HG02938 (cell line): Measurements from ENCODE around the gene SUMO4.

ENCODE experiments used
- ATAC-seq: cut with Tn5 transposase; IDR thresholded peaks from one replicate; pipeline ENCODE4 v1.9.1; 2021; ENCODE audit warnings: mild to moderate bottlenecking, moderate library complexity; ENCODE audit not compliant: unreplicated experiment

The SUMO4 gene

DNA sequence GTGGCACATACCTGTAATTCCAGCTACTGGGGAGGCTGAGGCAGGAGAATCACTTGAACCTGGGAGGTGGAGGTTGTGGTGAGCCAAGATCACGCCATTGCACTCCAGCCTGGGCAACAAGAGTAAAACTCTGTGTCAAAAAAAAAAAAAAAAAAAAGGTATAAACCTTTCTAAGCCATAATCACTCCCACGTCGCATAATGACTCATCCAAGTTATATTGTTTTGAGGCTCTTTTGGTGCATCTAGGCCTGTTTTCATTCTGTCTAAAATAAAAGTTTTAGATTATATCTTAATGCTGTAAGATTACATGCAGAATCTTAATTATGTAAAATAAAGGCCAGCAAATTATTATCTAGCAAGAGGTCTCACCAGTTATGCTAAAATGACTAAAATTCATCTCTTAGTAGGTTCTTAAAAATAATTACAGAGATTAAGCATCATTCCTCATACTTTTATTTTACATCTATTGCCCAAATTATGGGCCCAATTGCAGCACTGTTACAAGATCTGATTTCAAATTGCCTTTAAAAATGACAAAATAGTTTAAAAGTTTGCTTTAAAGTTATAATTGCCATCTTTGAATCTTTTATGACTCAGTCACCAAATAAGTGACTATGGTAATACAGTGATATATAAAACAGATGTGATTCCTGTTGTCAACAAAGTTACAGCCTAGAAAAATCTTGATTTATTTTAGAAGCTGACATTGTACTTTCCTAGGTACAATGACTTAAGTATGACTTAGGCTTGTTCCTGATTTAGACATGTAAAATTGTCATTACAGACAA is 10.4 kb upstream of the SUMO4 start:
- no peak for ATAC-seq

DNA sequence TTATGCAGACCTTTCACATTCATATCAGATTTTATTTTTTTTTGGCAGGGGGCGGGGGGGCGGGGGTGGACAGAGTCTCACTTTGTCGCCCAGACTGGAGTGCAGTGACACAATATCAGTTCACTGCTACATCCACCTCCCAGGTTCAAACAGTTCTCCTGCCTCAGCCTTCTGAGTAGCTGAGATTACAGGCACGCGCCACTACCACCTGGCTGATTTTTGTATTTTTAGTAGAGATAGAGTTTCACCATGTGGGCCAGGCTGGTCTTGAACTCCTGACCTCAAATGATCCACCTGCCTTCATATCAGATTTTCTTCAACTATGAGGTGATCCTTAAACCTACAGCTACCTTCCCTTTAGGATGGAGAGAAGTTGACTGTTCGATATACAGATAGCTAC is 8.0 kb upstream of the SUMO4 start:
- ATAC-seq: no peak

DNA sequence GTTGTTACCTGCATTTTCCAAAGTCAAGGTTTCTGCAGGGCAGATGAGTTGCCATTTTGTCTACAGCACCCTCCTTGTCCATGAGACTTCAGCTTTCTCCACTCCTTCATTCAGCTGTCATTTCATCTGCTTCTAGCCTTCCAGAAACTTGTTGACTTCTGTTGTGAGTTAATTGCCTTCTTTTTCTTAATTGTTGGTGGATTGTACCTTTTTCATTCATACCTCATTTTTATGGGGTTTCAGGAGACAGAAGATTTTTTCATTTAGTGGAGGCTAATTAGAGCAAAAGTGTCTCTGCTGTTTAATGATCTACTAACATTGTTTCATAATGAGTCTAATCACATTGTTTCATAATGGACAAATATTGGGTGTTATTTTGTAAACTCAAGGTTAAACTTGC is 7.5 kb upstream of the SUMO4 start:
- no peak for ATAC-seq

DNA sequence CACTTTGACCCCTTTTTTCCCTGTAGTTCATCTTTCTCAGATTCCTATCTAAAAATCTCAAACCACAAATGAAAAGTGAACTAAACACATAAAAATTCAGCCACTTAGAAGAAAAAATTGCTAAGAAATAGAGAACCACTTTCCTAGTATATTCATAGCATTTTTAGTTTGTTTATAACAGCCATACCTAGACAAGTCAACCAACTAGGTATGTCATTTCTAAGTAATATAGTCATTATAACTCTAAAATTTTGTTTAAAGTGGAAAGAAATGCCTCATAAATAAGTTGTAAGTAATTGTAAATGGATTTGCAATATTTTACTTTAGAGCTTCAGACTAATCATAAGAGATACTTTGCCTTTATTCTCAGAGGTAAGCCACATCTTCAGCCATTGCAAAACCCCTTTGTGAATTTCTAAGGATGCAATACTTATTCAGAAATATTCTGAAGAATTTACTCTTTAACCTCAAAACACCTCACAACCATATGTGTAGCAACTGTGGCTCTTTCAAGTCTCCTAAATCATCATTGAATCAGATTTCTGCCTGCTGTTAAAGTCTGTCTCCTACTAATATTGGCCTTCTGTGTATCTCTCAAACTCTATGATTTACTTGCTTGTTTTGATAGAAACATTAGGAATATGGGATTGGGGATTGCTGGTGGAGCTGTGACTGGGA is 6.9 kb upstream of the SUMO4 start:
- no peak for ATAC-seq

DNA sequence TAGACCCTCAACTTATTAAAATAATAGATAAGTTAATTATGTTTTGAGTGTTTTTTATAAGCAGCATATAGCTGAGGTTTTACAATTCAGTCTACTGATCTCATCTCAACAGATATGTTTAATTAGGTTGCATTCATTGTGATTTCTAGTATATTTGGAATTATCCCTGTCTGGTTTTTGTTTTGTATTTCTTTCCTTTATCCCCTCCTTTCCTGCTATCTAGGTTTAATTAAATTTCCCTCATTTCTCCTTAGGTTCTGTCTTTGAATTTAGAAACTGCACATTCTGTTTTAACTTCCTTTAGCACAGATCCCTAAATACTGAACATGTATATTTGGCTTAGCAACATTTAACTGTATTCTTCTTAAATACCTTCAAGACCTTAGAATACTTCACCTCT is 4.9 kb upstream of the SUMO4 start:
- no peak for ATAC-seq

DNA sequence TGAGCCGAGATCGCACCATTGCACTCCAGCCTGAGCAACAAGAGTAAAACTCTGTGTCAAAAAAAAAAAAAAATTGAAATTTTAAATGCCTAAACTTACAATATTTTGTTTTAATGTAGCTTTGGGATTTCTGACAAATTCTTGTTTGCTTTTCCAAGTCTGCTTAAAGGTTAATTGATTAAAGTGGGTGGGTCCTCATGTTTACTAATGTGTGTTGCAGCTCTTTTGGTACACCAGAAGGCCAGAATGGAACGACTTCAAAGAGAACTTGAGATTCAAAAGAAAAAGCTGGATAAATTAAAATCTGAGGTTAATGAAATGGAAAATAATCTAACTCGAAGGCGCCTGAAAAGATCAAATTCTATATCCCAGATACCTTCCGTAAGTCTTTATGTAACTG is 2.7 kb upstream of the SUMO4 start:
- no peak for ATAC-seq

DNA sequence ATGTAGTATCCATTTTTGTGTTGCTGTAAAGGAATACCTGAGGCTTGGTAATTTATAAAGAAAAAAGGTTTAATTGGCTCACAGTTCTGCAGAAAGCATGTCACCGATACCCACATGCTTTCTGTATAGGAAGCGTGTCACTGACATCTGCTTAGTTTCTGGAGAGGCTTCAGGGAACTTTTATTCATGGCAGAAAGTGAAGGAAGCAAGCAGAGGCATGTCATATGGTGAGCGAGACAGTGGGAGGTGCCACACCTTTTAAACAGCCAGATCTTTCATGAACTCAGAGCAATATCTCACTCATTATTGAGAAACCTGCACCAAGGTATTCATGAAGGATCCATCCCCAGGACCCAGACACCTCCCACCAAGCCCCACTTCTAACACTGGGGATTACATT is 3.5 kb downstream of the SUMO4 start:
- ATAC-seq: no peak

DNA sequence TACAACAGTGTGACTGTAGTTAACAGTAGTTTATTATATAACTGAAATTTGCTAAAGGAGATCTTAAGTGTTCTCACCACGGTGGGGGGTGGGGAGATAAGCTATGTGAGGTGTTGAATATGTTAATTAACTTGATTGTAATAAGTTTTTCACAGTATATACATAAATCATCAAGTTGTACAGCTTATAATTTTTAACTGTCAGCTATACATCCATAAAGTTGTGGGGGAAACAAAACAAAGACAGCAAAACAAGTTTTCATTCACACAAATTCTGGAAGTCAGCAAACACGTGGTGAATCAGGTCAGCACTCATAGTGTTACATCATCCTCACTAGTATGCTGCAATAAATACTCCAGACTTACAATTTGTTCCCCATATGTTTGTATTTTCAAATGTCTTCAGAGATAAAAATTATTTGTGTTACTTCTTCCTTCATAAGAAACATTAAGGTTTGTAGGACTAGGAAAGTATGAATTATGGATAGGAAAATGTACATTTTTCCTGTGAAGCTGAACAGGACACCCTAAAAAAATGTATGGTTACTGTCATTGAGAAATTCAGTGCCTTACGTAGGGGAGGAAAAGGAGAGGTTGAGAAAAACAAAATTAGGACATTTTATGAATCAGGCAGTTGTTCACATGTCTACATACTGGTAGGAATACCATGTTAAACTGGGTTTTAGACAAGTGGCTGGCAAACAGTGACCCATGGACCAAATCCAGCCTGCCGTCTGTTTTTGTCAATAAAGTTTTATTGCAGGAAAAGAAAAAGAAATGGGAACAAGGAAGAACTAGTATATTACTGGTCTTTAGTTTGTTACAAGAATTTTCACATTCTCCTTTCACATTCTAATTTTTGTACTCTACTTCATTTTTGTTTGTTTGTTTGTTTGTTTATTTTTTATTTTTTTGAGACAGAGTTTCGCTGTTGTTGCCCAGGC is 6.0 kb downstream of the SUMO4 start:
- ATAC-seq: no peak

DNA sequence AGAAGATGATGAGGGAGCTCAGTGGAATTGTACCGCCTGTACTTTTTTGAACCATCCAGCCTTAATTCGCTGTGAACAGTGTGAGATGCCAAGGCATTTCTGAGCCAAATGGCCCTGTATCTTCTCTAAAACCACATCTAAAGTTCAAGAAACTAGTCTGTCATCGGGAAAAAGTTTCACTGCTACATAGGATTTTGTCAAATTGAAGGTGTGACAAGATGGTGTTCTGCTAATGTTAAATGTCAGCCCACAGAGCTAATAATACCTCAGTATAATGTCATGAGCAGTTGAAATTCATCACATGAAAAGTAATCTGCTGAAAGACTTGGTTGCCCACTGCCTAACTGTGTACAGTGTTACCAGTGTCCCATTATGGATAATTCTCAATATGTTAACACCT is 9.6 kb downstream of the SUMO4 start:
- ATAC-seq: no peak

DNA sequence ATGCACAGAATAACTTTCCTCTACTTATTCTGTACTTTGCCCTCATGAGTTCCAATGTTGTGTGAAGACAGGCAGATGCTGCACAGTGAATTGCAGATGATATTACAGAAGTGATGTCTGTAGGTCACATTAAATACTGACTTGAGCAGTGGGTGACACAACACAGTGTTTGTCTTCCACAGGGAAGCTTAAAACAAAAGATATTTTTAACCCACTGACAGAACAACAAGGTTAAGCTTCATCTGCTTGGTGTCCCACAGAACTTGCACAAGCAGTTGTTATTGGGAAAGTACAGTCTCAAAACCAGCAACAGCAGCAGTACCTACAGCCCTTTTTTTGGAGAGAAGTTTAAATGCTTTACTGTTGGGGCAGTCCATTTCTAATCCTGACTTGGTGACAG is 10.5 kb downstream of the SUMO4 start:
- ATAC-seq: no peak

DNA sequence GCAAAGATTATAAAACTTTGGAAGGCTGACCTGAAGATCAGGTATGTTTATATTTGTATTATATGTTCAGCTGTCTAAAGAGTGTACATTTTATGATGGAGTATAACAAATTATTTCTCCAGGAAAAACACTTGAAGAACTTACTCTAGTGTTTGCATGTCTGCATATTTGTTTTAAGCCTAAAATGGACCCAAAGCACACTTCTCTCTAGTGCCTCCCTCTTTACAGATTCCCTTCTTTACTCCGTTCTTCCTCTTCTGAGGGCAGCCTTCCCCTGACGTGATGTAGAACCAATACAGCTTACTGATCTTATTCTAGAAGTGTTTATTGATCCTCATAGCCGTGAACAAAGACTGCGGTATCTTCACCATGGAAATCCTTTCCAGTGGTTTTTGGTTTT is 13.9 kb downstream of the SUMO4 start:
- no peak for ATAC-seq

DNA sequence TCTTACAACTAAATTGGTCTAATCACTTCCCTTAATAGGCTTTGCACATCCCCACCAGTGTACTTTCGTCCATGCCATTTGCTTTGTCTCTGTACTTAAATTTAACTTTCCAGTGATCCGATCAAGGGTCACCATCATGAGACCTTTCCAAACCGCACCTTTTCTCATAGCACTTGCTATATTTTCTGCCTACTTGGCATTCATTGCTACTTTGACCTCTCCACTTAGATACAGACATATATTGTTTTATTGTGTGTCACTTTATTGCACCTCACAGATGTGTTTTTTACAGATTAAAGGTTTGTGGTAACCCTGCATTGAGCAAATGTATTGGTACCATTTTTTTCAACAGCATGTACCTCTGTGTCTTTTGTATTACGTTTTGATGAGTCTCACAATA is 14.8 kb downstream of the SUMO4 start:
- no peak for ATAC-seq

DNA sequence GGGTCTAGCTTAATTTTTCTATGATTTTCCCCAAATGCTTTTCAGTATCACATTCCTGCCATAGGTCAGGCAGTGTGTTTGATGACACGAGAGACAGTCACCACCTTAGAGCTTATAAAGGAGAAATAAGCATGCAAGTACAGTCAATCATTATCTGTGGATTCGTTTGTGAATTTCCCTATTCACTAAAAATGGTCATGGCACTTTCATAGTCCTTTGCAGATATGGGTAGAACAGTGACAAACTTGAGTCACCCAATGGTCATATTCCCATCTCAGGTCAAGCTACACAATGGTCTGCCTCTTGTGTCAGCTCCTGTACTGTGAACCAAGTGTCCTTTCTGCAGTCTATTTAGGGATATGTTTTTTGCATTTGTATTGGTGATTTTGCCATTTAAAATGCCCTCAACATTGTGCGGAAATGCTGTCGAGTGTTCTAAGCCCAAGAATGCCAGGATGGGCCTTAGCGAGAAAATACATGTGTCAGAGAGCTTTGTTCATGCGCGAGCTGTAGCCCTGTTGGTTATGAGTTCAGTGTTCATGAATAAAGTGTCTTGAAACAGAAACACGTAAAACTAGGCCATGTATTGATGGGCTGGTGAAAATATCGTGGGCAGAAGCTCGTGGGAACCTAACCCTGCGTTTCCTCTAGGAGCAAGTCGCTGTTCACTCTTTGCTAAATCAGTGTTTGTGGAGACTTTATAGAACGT is 19.8 kb downstream of the SUMO4 start:
- no peak for ATAC-seq

DNA sequence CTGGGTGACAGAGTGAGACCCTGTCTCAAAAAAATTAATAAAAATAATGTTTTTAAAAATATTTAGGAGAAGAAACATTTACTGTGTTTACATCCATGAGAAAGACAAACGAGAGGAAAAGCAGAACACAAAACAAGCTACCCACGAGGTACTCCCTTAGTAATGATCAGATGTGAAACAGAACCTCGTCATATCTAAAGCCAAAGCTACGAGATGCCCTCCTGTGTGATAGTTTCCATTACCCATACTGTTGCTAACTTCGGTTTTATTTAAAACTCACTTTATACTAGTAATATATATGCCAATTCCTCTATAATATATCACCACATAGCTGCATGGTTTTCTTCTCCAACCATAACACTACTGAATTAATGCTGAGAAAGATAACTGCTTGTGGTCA is 21.1 kb downstream of the SUMO4 start:
- no peak for ATAC-seq

DNA sequence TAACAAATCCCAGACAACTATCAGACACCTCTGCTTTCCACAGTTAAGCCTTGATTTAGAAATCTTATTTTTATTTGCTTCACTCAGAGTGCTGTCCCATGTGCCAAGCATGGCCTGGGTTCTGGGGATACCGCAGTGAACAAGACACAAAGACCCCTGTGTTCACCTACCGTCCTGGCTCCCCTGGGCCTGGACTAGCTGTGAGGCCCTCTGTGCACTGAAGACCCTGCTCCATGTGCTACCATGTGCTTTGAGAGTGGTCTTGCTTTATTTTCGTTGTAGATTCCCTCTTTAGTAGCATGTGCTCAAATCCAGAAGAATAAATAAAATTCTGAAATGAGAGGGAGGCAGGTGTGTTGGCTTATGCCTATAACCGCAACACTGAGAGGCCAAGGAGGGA is 22.5 kb downstream of the SUMO4 start:
- no peak for ATAC-seq

DNA sequence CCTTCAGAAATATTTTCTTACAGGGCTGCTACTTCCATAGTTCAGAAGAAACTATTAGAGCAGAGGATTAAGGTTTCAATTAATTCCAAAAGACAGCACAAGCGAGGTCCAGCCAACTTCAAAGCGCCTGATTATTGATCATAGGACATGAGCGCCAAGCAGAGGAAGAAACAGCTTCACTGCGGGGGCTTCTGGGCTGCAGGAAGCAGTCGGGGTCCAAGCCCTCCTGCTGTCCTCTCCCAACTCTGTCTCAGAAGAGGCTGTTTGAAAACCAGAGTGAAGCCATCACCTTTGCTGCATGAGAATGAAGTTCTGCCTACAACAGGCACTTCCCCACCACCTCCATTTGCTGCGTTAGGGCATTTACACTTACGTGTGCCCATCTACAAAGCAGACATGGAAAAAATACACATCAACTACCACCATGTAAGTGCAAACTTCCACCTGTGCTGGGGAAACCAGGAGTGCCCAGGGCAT is 23.9 kb downstream of the SUMO4 start:
- no peak for ATAC-seq

DNA sequence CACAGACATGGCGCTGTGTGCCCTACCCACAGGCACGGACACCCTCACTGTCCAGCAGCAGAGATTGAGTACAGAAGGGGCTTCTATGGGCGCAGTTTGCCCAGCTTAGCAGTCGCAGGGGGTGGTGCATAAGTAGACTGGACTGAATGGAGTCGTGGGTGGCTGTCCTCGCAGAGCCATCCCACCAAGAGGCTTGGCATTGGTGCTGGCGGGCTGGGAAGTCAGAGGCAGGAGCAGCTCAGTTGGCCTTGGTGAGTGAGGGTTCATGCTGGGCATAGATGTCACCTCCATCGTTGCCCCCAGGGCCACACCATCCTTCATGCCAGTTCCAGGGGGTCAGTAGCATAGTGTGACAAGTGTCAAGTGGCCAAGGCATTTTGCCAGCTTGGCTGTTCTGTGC is 25.2 kb downstream of the SUMO4 start:
- ATAC-seq: no peak

DNA sequence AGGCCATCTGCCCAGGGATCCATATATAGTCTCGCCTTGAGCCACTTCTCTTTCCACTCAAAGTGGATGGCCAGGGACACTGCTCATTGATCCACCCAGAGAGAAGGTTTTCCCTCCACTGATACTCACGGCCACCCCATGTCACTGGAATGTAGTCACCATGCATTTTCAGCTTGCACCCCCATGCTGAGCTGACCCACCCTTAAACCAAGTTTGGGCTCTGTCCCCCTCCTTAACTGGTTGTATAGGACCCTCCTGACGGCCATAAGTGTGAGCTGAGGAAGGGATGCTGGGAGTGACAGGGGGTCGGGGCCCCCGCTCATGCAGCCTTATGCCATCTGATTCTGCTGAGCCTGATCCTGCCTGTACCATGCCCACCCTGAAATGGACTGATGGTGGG is 25.7 kb downstream of the SUMO4 start:
- no peak for ATAC-seq

DNA sequence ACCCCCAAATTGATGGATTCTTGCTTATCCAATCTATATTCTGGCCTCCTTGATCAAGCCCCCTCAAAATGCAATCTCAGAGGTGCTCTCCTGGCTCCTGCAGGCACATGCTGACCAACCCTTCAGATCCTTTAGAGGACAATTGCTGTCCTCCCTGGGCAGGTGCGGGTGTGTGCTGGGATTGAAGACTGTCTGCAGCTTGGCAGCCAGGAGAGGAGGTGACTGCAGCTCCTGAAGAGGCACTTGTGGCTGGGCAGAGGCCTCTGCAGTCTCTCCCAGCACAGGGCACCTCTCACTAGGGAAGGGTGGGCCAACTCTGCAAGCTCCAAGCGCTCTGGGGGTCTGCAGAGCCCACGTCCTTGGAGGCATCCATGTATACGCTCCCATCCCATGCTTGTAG is 28.5 kb downstream of the SUMO4 start:
- no peak for ATAC-seq

DNA sequence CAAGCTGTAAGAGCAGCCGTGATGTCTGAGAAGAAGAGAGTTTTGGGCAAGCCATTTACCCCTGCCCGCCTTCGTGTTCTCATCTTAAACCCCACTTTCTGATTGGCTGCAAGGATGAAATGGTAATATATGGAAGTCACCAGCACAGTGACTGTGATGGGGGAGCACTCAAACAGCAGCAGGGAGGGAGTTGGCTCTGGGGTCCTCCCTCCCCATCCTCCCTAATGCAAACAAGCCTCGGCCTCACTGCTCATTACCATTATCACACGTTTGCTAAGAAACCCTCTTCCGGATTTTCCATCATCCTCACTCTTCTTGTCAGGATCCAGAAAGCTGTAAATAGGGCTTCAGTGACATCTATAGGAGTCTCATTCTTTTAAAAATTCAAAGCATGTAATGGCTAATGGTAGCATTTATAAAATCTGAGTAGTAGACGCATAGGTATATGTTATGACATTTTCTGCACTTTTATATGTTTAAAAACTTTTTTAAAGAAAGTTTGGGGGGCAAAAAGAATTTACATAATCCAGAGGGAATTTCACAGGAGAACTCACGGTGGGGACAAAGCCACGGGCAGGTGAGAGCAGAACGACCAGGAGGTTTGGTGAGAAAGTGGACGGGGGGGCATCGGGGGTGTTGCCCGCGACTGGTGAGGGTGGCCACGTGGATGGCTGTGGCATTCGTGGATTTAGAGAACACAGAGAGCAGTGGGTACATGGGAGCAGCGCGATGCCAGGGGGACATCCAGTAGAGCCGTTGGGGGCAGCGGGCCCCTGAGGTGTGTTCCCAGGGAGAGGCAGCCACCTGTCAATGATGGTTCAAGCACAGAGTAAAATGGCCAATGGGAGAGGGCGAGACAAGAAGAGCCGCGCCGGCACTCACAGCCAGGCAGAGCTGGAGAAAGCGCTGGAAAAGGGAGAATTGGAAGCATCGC is 29.6 kb downstream of the SUMO4 start:
- ATAC-seq: no peak
